ENCODE results near the gene SNX9. TPM values are rescaled to one million over a fixed set of nuclear protein-coding genes. Genes with fewer than 3 reads are reported as not detected.

The SNX9 gene
- total RNA-seq, 1 experiment from 2014 or later: 27.4 TPM

- no peak for DNase-seq
- Histone ChIP-seq H3K36me3 (ENCODE audit: control insufficient read depth, insufficient read depth, low read length) (no peaks in the 10 kb centered on the region), H3K4me3 (ENCODE audit: low read depth, low read length) (no peak overlapping the region), H3K9me3 (no peaks in the 10 kb centered on the region), H3K4me1 (no peaks in the 10 kb centered on the region), H3K27me3 (replicated peaks; ENCODE audit: control insufficient read depth, insufficient read depth, low read length) (no peaks in the 10 kb centered on the region)
- Mint-ChIP-seq H3K27ac (ENCODE audit: unreplicated experiment) (no peak overlapping the region), H3K4me3 (ENCODE audit: unreplicated experiment) (no peak overlapping the region), H3K27me3 (ENCODE audit: insufficient read depth, unreplicated experiment) (no peaks in the 10 kb centered on the region), H3K36me3 (ENCODE audit: insufficient read depth, unreplicated experiment) (peaks cover 60% of the 10 kb centered on the region), H3K4me1 (ENCODE audit: low read depth, unreplicated experiment) (no peaks in the 10 kb centered on the region), H3K9me3 (ENCODE audit: unreplicated experiment) (no peaks in the 10 kb centered on the region)
- TF ChIP-seq CTCF (IDR thresholded peaks at IDR 0.05; ENCODE audit: insufficient read depth in 1 of 2, low read depth in 1 of 2, low read length in 1 of 2, severe bottlenecking in 1 of 2, unreplicated experiment in 1 of 2): no peak
- ChIA-PET CTCF (no interaction called here), POLR2A (no interaction called here)
- intact Hi-C loops (cut with micrococcal nuclease; ENCODE audit: unreplicated experiment): no loop called here
- BruUV-seq (replicated peaks): no TSS peak
These were observed 88.2 kb downstream of the SNX9 start for GRCh38 chr6:157911278-157911677.

- Mint-ChIP-seq H3K27ac (ENCODE audit: unreplicated experiment) (no peak overlapping the region), H3K9me3 (ENCODE audit: unreplicated experiment) (no peaks in the 10 kb centered on the region), H3K4me3 (ENCODE audit: unreplicated experiment) (no peak overlapping the region), H3K4me1 (ENCODE audit: low read depth, unreplicated experiment) (no peaks in the 10 kb centered on the region), H3K36me3 (ENCODE audit: insufficient read depth, unreplicated experiment) (peaks cover 58% of the 10 kb centered on the region), H3K27me3 (ENCODE audit: insufficient read depth, unreplicated experiment) (no peaks in the 10 kb centered on the region)
- POLR2A ChIA-PET: no interaction called here
- Histone ChIP-seq H3K36me3 (ENCODE audit: control insufficient read depth, insufficient read depth, low read length) (no peaks in the 10 kb centered on the region), H3K27me3 (replicated peaks; ENCODE audit: control insufficient read depth, insufficient read depth, low read length) (no peaks in the 10 kb centered on the region), H3K9me3 (no peaks in the 10 kb centered on the region), H3K4me3 (ENCODE audit: low read depth, low read length) (no peak overlapping the region), H3K4me1 (no peaks in the 10 kb centered on the region)
- no TSS peak for BruUV-seq (replicated peaks)
- no peak for DNase-seq
- intact Hi-C loops (cut with micrococcal nuclease; ENCODE audit: unreplicated experiment): no loop called here
- CTCF ChIA-PET: no interaction called here
- no peak for TF ChIP-seq CTCF (IDR thresholded peaks at IDR 0.05; ENCODE audit: insufficient read depth in 1 of 2, low read depth in 1 of 2, low read length in 1 of 2, severe bottlenecking in 1 of 2, unreplicated experiment in 1 of 2)
These were observed 88.7 kb downstream of the SNX9 start for GRCh38 chr6:157911786-157912185.

GRCh38 chr6:157912326-157912725, 89.3 kb downstream of the SNX9 start:
- Mint-ChIP-seq H3K36me3 (ENCODE audit: insufficient read depth, unreplicated experiment) (peaks cover 53% of the 10 kb centered on the region), H3K27ac (ENCODE audit: unreplicated experiment) (no peak overlapping the region), H3K4me3 (ENCODE audit: unreplicated experiment) (no peak overlapping the region), H3K4me1 (ENCODE audit: low read depth, unreplicated experiment) (no peaks in the 10 kb centered on the region), H3K27me3 (ENCODE audit: insufficient read depth, unreplicated experiment) (no peaks in the 10 kb centered on the region), H3K9me3 (ENCODE audit: unreplicated experiment) (no peaks in the 10 kb centered on the region)
- CTCF ChIA-PET: no interaction called here
- TF ChIP-seq CTCF (IDR thresholded peaks at IDR 0.05; ENCODE audit: insufficient read depth in 1 of 2, low read depth in 1 of 2, low read length in 1 of 2, severe bottlenecking in 1 of 2, unreplicated experiment in 1 of 2): no peak
- DNase-seq: no peak
- no peaks in the 10 kb centered on the region for H3K9me3 ChIP-seq
- H3K36me3 ChIP-seq (ENCODE audit: control insufficient read depth, insufficient read depth, low read length): no peaks in the 10 kb centered on the region
- BruUV-seq (replicated peaks): no TSS peak
- POLR2A ChIA-PET: no interaction called here
- intact Hi-C loops (cut with micrococcal nuclease; ENCODE audit: unreplicated experiment): no loop called here
- no peaks in the 10 kb centered on the region for H3K27me3 ChIP-seq (replicated peaks; ENCODE audit: control insufficient read depth, insufficient read depth, low read length)
- no peaks in the 10 kb centered on the region for H3K4me1 ChIP-seq
- H3K4me3 ChIP-seq (ENCODE audit: low read depth, low read length): no peak overlapping the region

Measured in Caco-2 (cell line).